Neural cell (in vitro differentiated cells): ENCODE data around the gene SAT2. TPM values are rescaled to one million over a fixed set of nuclear protein-coding genes. Genes with fewer than 3 reads are reported as not detected.

Source experiments
- H2AFZ ChIP-seq: fragments of 200-600, 300-800 bp; sonication (generic), shearing (Covaris generic); 2 replicates; pipeline ENCODE4 v1.6.0; 2014; ENCODE audit warnings: low read depth, mild to moderate bottlenecking, antibody characterized with exemption, low read length, moderate library complexity
- H3F3A ChIP-seq: fragments of 200-600 bp; shearing (Covaris generic); 2 replicates; pipeline ENCODE4 v1.6.1; 2016; ENCODE audit warnings: mild to moderate bottlenecking, moderate library complexity, mixed read lengths, antibody characterized with exemption, low read length; ENCODE audit not compliant: insufficient read depth, poor library complexity, severe bottlenecking
- H3K27ac ChIP-seq: fragments of 200-600, 300-800 bp; sonication (generic), shearing (Covaris generic); 2 replicates; pipeline ENCODE4 v1.5.1; 2014; ENCODE audit warnings: mild to moderate bottlenecking, low read length, moderate library complexity
- H3K27me3 ChIP-seq: fragments of 300-800, 200-600 bp; sonication (generic), shearing (Covaris generic); 2 replicates; pipeline ENCODE4 v1.6.0; 2014; ENCODE audit warnings: mild to moderate bottlenecking, low read depth, low read length, moderate library complexity; ENCODE audit not compliant: insufficient read depth
- H3K36me3 ChIP-seq: fragments of 300-800, 200-600 bp; sonication (generic), shearing (Covaris generic); 2 replicates; pipeline ENCODE4 v1.5.1; 2014; ENCODE audit warnings: mild to moderate bottlenecking, antibody characterized with exemption, low read length, moderate library complexity; ENCODE audit not compliant: insufficient read depth
- H3K4me2 ChIP-seq: fragments of 300-800, 200-600 bp; sonication (generic), shearing (Covaris generic); 2 replicates; pipeline ENCODE4 v1.6.0; 2014; ENCODE audit warnings: mild to moderate bottlenecking, low read length
- H3K4me3 ChIP-seq: fragments of 300-800, 200-600 bp; sonication (generic), shearing (Covaris generic); 2 replicates; pipeline ENCODE4 v1.5.1; 2014; ENCODE audit warnings: mild to moderate bottlenecking, low read length, moderate library complexity
- H3K79me2 ChIP-seq: fragments of 200-600 bp; shearing (Covaris generic); replicated peaks from 2 replicates; pipeline ENCODE4 v1.6.0; 2014; ENCODE audit warnings: mild to moderate bottlenecking, low read length, moderate library complexity; ENCODE audit not compliant: insufficient read depth
- H3K9ac ChIP-seq: fragments of 300-800, 200-600 bp; sonication (generic), shearing (Covaris generic); 2 replicates; pipeline ENCODE4 v1.6.1; 2016; ENCODE audit warnings: mild to moderate bottlenecking, low read length, mixed read lengths
- H3K9me2 ChIP-seq: fragments of 200-600 bp; shearing (Covaris generic); 2 replicates; pipeline ENCODE4 v1.6.1; 2016; ENCODE audit warnings: mild to moderate bottlenecking, low read length, mixed read lengths; ENCODE audit not compliant: insufficient read depth
- H3K9me3 ChIP-seq: fragments of 200-600, 300-800 bp; sonication (generic), shearing (Covaris generic); 2 replicates; pipeline ENCODE4 v1.6.1; 2016; ENCODE audit warnings: mild to moderate bottlenecking, mixed run types, low read length, moderate library complexity, mixed read lengths
- H4K20me1 ChIP-seq: fragments of 200-600 bp; shearing (Covaris generic); 2 replicates; pipeline ENCODE4 v1.6.1; 2016; ENCODE audit warnings: mild to moderate bottlenecking, mixed run types; ENCODE audit not compliant: insufficient read depth
- CTCF ChIP-seq: fragments of 450-650 bp; IDR thresholded peaks from 2 replicates; pipeline ENCODE4 v1.5.1; 2014; ENCODE audit warnings: antibody characterized with exemption, mild to moderate bottlenecking, moderate library complexity; ENCODE audit not compliant: poor library complexity, severe bottlenecking
- EP300 ChIP-seq: fragments of 450-650 bp; conservative IDR thresholded peaks from 2 replicates; pipeline ENCODE4 v1.6.1; 2014; ENCODE audit warnings: antibody characterized with exemption, mild to moderate bottlenecking, moderate library complexity; ENCODE audit not compliant: poor library complexity, severe bottlenecking
- EZH2 ChIP-seq: fragments of 200-600, 300-800 bp; shearing (Covaris generic), sonication (generic); IDR thresholded peaks from 2 replicates; pipeline ENCODE4 v1.6.1; 2014; ENCODE audit warnings: antibody characterized with exemption, low read length, borderline replicate concordance, mild to moderate bottlenecking; ENCODE audit not compliant: insufficient read depth, poor library complexity, severe bottlenecking
- MXI1 ChIP-seq: fragments of 450-650 bp; conservative IDR thresholded peaks from 2 replicates; pipeline ENCODE4 v1.6.1; 2014; ENCODE audit warnings: antibody characterized with exemption, mild to moderate bottlenecking; ENCODE audit not compliant: poor library complexity, severe bottlenecking
- POLR2AphosphoS5 ChIP-seq: IDR thresholded peaks from 2 replicates; pipeline ENCODE4 v1.6.1; 2012
- RAD21 ChIP-seq: fragments of 450-650 bp; conservative IDR thresholded peaks from 2 replicates; pipeline ENCODE4 v1.6.1; 2014; ENCODE audit warnings: antibody characterized with exemption, mild to moderate bottlenecking, moderate library complexity
- REST ChIP-seq: IDR thresholded peaks from 2 replicates; pipeline ENCODE4 v1.6.1; 2012; ENCODE audit warnings: borderline replicate concordance
- SMC3 ChIP-seq: fragments of 450-650 bp; conservative IDR thresholded peaks from 2 replicates; pipeline ENCODE4 v1.6.1; 2014; ENCODE audit warnings: antibody characterized with exemption, mild to moderate bottlenecking, moderate library complexity; ENCODE audit not compliant: poor library complexity
- TAF1 ChIP-seq: IDR thresholded peaks from 2 replicates; pipeline ENCODE4 v1.6.1; 2012; ENCODE audit warnings: low read depth
- polyA plus RNA-seq: library from polyadenylated mRNA; depleted of rRNA; stranded (reverse); fragments of >200 nt; gene quantifications from 2 replicates; pipeline ENCODE4 v1.2.3, GENCODE V29; 2014

Gene SAT2
- polyA plus RNA-seq, 1 donor from 2014 or later = 303 TPM

GRCh38 chr17:7611635-7612293 is 15.9 kb downstream of the SAT2 start:
- Histone ChIP-seq H4K20me1 (no peaks in the 10 kb centered on the region), H3K27ac (no peak overlapping the region)

GRCh38 chr17:7610641-7611040 is 17.0 kb downstream of the SAT2 start:
- Histone ChIP-seq H3K79me2 (peaks cover 64% of the 10 kb centered on the region), H3K9ac (no peak overlapping the region)
- no peak for TF ChIP-seq RAD21
- TF ChIP-seq REST = no peak
- no peak for TF ChIP-seq MXI1
- TF ChIP-seq POLR2AphosphoS5 = no peak
- no peak for TF ChIP-seq EP300
- no peak for TF ChIP-seq TAF1
- no peak for TF ChIP-seq EZH2

More at GRCh38 chr17:7611635-7612293, 15.9 kb downstream of the SAT2 start:
- Histone ChIP-seq H3K79me2 (peaks cover 64% of the 10 kb centered on the region), H3K27me3 (no peaks in the 10 kb centered on the region), H2AFZ (no peak overlapping the region), H3K36me3 (no peaks in the 10 kb centered on the region), H3K4me2 (peak overlapping the region; percentile 9), H3K4me3 (peak overlapping the region; percentile 96), H3K9me2 (no peaks in the 10 kb centered on the region), H3K9ac (no peak overlapping the region), H3K9me3 (no peaks in the 10 kb centered on the region), H3F3A (no peaks in the 10 kb centered on the region)
- TF ChIP-seq REST (no peak), POLR2AphosphoS5 (no peak), MXI1 (no peak), CTCF (no peak), SMC3 (no peak), TAF1 (no peak), EP300 (no peak), RAD21 (no peak), EZH2 (no peak)

More at GRCh38 chr17:7610641-7611040, 17.0 kb downstream of the SAT2 start:
- peak overlapping the region; percentile 22 for H3K4me3 ChIP-seq
- no peak overlapping the region for H3K4me2 ChIP-seq
- no peaks in the 10 kb centered on the region for H3K27me3 ChIP-seq
- no peaks in the 10 kb centered on the region for H3K9me3 ChIP-seq
- no peak overlapping the region for H3K27ac ChIP-seq
- H3K9me2 ChIP-seq = no peaks in the 10 kb centered on the region
- H4K20me1 ChIP-seq = no peaks in the 10 kb centered on the region
- no peaks in the 10 kb centered on the region for H3F3A ChIP-seq
- H2AFZ ChIP-seq = no peak overlapping the region
- H3K36me3 ChIP-seq = no peaks in the 10 kb centered on the region
